Vein endothelial cell (primary cell): ENCODE data around the gene GCDH. TPM values are rescaled to one million over a fixed set of nuclear protein-coding genes. Genes with fewer than 3 reads are reported as not detected.

Source experiments
- small RNA-seq: library from RNA; depleted of rRNA; stranded (forward); fragments of <200 nt; gene quantifications from one replicate; pipeline ENCODE3, GENCODE V24; 2012
- total RNA-seq: library from RNA; depleted of rRNA; stranded (reverse); fragments of >200 nt; gene quantifications from 2 replicates; pipeline ENCODE4 v1.2.3, GENCODE V29; 2012

GCDH gene
- total RNA-seq = 30.1 and 33.7 TPM in 2 replicates

DNA sequence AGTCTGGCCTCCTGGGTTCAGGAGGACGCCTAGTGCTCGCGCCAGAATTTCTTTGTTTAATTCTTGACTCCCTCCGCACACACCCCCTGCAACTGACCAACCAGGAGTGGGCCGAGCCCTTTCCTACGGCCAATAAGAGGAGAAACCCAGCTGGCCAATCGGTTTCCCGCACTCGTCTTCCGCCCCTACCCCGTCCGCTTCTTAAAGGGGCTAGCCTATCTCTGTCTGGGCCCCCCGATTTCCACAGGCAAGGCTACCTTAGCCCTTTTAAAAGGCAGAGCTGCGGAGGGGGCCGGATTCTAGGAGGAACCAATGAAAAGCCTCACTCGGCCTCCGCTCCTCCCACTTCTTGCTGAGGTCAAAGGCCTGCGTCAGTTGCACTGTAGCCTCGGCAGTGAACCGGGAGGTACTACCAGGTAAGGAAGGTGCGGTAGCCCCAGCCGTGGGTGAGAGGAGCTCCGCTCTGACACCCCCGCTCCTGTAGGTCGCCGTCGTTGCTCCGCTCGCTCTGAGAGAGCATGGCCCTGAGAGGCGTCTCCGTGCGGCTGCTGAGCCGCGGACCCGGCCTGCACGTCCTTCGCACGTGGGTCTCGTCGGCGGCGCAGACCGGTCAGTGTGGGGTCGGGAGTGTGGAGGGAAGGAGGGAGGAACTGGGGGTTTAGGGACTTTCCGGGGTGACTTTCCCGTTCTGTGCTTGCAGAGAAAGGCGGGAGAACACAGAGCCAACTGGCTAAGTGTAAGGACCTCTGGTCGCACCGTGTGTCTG lies at the start of gene GCDH:
TSS of gene GCDH (plus strand) at position 374 of the 766 bp plus-strand sequence. CDS start at position 519, 145 bp downstream.

GRCh38 chr19:12881172-12881808 lies 9.7 kb upstream of the GCDH start, which contains the start of gene DNASE2:
DNASE2 (minus strand) TSS chr19:12881449; CDS start chr19:12881375, 74 bp downstream.

DNA sequence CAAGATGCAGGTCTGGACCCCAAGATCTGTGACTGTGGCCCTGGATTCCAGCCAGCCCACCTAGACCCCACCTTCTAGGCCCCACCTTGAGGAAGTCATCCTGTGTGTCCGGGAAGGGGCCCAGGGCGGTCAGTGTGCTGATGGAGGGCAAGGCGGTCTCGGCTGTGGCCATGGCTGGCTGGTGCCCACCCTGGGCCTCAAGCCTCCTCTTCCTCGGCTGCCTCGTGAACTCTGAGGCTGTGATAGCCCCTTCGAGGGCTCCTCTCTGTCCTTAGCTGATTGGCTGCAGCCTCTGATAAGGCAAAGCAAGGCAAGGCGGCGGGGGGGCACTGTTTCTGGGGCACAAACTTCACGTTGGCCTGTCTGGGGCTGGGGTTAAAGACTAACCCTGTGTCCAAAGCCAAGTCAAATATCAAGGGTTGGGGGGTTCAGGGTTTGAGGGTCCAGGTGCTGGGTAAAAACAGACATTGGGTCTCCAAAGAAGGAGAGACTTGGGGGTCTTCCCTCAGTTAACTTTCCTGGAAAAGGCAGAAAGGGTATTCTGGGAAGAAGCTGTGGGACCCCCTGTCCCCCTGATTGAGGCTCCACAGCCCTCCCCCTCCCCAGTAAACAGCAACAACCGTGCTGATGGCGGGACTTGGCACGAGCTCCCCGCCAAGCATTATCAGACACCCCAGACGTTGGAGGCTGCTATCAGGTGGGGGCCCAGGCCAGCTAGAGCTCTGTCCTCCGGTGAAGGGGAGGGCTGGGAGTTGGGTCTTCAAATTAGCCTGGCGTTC lies 3.8 kb upstream of the GCDH start, which contains the start of gene KLF1:
TSS of gene KLF1 (minus strand) at position 233 of the 779 bp plus-strand sequence. CDS start at position 172, 61 bp downstream.

GRCh38 chr19:12933287-12934072 lies 42.5 kb downstream of the GCDH start, which contains the start of gene FARSA:
FARSA (minus strand) TSS chr19:12933711; CDS start chr19:12933696, 15 bp downstream.

GRCh38 chr19:12937927-12938778 lies 47.2 kb downstream of the GCDH start, which contains the start of gene CALR:
CALR (plus strand) TSS chr19:12938609; CDS start chr19:12938680, 71 bp downstream.

DNA sequence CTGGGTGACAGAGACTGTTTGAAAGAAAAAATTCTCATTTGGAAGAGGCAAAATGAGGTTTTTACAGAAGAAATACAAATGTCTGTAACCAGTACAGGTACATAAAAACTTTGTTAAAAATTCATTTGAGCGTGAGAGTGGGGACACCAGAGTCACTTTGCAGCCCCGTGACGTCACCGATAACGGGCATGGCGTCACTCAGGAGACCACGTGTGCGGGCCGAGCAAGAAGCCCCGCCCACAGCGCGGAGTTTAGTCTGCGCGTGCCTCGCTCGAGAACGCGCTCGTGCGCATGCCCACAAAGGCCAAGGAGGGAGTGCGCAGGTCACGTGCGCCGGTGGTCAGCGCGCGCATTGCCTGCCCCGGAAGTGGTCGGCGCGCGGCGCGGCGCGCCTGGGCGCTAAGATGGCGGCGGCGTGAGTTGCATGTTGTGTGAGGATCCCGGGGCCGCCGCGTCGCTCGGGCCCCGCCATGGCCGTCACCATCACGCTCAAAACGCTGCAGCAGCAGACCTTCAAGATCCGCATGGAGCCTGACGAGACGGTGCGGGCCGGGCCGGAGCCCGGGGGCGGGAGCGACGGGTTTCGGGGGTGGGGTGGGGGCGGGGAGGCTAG lies 54.6 kb downstream of the GCDH start, which contains the start of gene RAD23A:
TSS of gene RAD23A (plus strand) at position 384 of the 613 bp plus-strand sequence. CDS start at position 471, 87 bp downstream.

Small RNA genes lying within 50 kb of the gene (small RNA-seq; reads per million reads assigned to genes)
- 0.34 reads per million, percentile 14 among the genes with 10 or more reads in this experiment for gene MIR5695
- 0.42 reads per million, percentile 24 among the genes with 10 or more reads in this experiment for gene MIR6515
- not detected for gene MIR6794

Other genes with a start within 250 kb of the GCDH start
- gene MAN2B1, start 224.4 kb upstream of the GCDH start, total RNA-seq = 51.2 and 53.2 TPM in 2 replicates
- gene WDR83, start 224.4 kb upstream of the GCDH start, total RNA-seq = 4.9 and 8.8 TPM in 2 replicates
- gene DHPS, start 209.3 kb upstream of the GCDH start, total RNA-seq = 52.6 and 53.0 TPM in 2 replicates
- not detected in 2 replicates for gene GNG14, start 203.2 kb upstream of the GCDH start, total RNA-seq
- 16.5 and 21.9 TPM in 2 replicates for gene FBXW9, start 194.5 kb upstream of the GCDH start, total RNA-seq
- 55.5 and 61.4 TPM in 2 replicates for gene TNPO2, start 167.2 kb upstream of the GCDH start, total RNA-seq
- 169 and 191 TPM in 2 replicates for gene TRIR, start 156.5 kb upstream of the GCDH start, total RNA-seq
- gene GET3, start 153.7 kb upstream of the GCDH start, total RNA-seq = 89.2 and 91.0 TPM in 2 replicates
- not detected in 2 replicates for gene BEST2, start 139.4 kb upstream of the GCDH start, total RNA-seq
- 9.0 and 9.5 TPM in 2 replicates for gene HOOK2, start 115.6 kb upstream of the GCDH start, total RNA-seq
- gene JUNB, start 99.7 kb upstream of the GCDH start, total RNA-seq = 57.4 and 78.7 TPM in 2 replicates
- 221 and 264 TPM in 2 replicates for gene PRDX2, start 89.4 kb upstream of the GCDH start, total RNA-seq
- not detected in 2 replicates for gene THSD8, start 89.1 kb upstream of the GCDH start, total RNA-seq
- 19.5 and 25.5 TPM in 2 replicates for gene RNASEH2A, start 84.6 kb upstream of the GCDH start, total RNA-seq
- not detected in 2 replicates for gene RTBDN, start 56.6 kb upstream of the GCDH start, total RNA-seq
- 0.29 and 0.33 TPM in 2 replicates for gene MAST1, start 52.6 kb upstream of the GCDH start, total RNA-seq
- gene DNASE2, start 9.7 kb upstream of the GCDH start, total RNA-seq = 16.8 and 20.9 TPM in 2 replicates
- not detected in 2 replicates for gene KLF1, start 4.0 kb upstream of the GCDH start, total RNA-seq
- not detected in 2 replicates for gene SYCE2, start 28.1 kb downstream of the GCDH start, total RNA-seq
- gene FARSA, start 42.6 kb downstream of the GCDH start, total RNA-seq = 74.1 and 78.0 TPM in 2 replicates
- 2,084 and 2,158 TPM in 2 replicates for gene CALR, start 47.4 kb downstream of the GCDH start, total RNA-seq
- 94.9 and 104 TPM in 2 replicates for gene RAD23A, start 54.7 kb downstream of the GCDH start, total RNA-seq
- 20.9 and 21.0 TPM in 2 replicates for gene GADD45GIP1, start 66.1 kb downstream of the GCDH start, total RNA-seq
- not detected in 2 replicates for gene DAND5, start 78.4 kb downstream of the GCDH start, total RNA-seq
- gene NFIX, start 104.3 kb downstream of the GCDH start, total RNA-seq = 13.2 and 16.0 TPM in 2 replicates
- gene LYL1, start 211.7 kb downstream of the GCDH start, total RNA-seq = 58.6 and 119 TPM in 2 replicates
- 35.1 and 43.1 TPM in 2 replicates for gene TRMT1, start 225.6 kb downstream of the GCDH start, total RNA-seq
- gene NACC1, start 227.1 kb downstream of the GCDH start, total RNA-seq = 91.7 and 106 TPM in 2 replicates